ENCODE data around the gene SERINC2.
"Not testable (repeated sequence)": the region's sequence is repeated elsewhere in the genome, so short reads cannot be mapped to it uniquely, and the experiment has no call there.

SERINC2 gene

GRCh38 chr1:31383967-31384366 is 29.0 kb upstream of the SERINC2 start:
- DNase-seq (ENCODE audit: low spot score) = no peak

DNA sequence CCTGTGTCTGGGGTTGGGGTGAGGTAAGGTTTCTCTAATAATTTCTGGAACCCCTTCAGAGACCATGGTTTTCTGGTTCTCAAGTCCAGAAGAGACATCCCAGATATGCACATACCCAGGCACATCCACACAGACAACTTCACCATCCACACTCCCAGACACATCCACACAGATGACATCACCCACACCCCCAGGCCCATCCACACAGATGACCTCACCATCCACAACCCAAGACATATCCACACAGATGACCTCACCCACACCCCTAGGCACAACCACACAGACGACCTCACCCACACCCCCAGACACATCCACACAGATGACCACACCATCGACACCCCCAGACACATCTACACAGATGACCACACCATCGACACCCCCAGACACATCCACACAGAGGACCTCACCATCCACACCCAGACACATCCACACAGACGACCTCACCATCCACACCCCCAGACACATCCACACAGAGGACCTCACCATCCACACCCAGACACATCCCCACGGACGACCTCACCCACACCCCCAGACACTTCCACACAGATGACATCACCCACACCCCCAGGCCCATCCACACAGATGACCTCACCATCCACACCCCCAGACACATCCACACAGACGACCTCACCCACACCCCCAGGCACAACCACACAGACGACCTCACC is 26.3 kb upstream of the SERINC2 start:
- not testable (repeated sequence) for DNase-seq (ENCODE audit: low spot score)

DNA sequence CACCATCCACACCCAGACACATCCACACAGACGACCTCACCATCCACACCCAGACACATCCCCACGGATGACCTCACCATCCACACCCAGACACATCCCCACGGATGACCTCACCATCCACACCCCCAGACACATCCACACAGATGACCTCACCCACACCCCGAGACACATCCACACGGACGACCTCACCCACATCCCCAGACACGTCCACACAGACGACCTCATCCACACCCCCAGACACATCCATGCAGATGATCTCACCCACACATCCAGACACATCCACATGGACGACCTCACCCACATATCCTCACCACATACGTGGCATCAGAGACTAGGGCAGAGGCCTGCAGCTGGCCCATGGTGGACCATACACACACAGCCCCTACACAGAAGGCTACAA is 25.4 kb upstream of the SERINC2 start:
- no peak for DNase-seq (ENCODE audit: low spot score)

GRCh38 chr1:31389616-31390015 is 23.4 kb upstream of the SERINC2 start:
- DNase-seq (ENCODE audit: low spot score) = no peak

DNA sequence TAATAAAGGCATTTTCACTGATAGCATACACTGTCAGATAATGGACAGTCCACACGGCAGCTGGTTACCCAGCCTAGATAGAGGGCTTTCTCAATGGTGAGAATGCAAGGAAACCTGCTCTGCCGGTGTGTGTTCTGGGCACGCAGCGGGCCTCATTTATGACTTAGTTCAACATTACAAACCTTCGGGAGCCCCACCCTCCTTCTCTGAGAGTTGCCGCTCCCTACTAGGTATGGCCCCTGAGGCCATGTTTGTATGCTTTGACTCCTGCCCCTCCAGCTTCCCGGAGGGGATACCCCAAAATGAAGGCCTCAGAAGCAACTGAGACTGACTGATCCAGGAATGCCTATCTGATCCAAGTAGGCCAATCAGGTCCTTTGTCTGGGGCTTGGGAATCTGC is 22.9 kb upstream of the SERINC2 start:
- DNase-seq (ENCODE audit: low spot score) = no peak

GRCh38 chr1:31393463-31393862 is 19.6 kb upstream of the SERINC2 start:
- DNase-seq (ENCODE audit: low spot score) = no peak

GRCh38 chr1:31394584-31395193 is 18.3 kb upstream of the SERINC2 start:
- DNase-seq (ENCODE audit: low spot score) = peak; percentile 89

DNA sequence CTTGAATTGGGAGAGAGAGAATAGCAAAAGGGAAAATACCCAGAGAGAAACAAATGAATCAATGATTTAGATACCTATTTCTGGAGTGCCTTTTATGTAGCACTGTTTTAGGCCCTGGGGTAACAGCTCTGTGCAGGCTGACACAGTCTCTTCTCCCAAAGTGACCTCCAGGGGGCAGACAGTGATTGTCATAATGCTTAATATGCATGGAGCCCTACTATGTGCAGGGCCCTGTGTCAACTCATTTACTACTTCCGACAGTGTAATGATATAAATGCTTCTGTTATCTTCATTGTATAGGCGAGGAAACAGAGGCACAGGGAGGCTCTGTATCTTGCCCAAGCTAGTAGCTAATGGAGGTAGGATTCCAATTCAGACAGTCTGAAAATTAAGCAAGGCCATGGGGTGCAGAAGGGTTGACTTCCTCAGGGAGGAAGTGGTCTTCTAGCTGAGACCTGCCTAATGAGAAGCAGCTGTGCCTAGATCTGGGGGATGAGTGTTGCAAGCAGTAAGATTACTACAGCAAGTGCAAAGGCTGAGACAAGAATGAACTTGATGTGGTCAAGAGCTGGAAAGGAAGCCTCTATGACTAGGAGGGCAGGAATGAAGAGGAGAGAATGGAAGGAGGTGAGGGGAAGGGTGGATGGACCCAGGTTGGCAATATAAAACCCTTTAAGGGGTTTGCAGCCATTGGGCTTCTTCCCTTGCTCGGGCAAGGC is 16.2 kb upstream of the SERINC2 start:
- no peak for DNase-seq (ENCODE audit: low spot score)

- no peak for DNase-seq (ENCODE audit: low spot score)
Observed at GRCh38 chr1:31397360-31398095, 15.5 kb upstream of the SERINC2 start.

GRCh38 chr1:31398246-31398645 is 14.8 kb upstream of the SERINC2 start:
- DNase-seq (ENCODE audit: low spot score) = no peak

DNA sequence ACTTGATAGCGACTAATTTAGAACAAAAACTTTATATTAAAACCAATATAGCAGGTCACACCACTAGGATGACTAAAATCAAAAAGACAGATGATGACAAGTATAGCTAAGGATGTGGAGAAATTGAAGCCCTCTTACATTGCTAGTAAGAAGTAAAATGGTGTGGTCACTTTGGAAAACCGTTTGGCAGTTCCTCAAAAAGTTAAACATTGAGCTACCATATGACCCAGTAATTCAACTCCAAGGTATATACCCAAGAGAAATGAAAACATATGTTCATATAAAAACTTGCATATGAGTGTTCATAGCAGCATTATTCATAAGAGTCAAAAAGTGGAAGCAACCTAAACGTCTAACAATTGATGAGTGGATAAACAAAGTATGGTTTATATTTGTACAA is 13.0 kb upstream of the SERINC2 start:
- no peak for DNase-seq (ENCODE audit: low spot score)

- no peak for DNase-seq (ENCODE audit: low spot score)
Observed at GRCh38 chr1:31400393-31400792, 12.6 kb upstream of the SERINC2 start.

- DNase-seq (ENCODE audit: low spot score) = no peak
Observed at GRCh38 chr1:31401241-31401640, 11.8 kb upstream of the SERINC2 start.

- no peak for DNase-seq (ENCODE audit: low spot score)
Observed at GRCh38 chr1:31405578-31406245, 7.3 kb upstream of the SERINC2 start.

DNA sequence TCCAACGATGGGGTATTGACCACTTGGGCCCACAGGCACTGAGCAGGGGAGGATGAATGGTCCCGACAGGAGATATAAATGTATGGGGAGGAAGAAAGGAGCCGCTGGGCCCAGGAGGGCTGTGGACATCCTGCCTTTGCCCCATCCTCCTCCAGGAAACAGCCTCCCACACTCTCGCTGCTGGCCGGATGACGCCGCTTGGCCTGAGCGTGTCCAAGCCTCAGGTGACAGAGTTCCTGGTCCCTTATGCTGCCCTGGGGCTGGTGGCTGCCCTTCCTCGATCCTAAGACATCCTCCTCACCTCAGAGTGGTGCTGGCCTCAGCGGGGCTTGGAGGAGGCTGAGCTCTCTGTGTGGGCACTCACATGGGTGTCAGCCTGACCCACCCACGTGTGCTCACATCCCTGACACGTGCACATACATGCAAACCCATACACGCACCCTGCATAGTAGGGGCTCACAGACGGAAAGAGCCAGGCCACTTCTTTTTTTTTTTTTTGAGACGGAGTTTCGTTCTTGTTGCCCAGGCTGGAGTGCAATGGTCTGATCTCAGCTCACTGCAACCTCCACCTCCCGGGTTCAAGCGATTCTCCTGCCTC is 5.9 kb upstream of the SERINC2 start:
- no peak for DNase-seq (ENCODE audit: low spot score)

- DNase-seq (ENCODE audit: low spot score) = no peak
Observed at GRCh38 chr1:31408788-31409318, 4.2 kb upstream of the SERINC2 start.

- DNase-seq (ENCODE audit: low spot score) = no peak
Observed at GRCh38 chr1:31409946-31410858, 2.8 kb upstream of the SERINC2 start.

DNA sequence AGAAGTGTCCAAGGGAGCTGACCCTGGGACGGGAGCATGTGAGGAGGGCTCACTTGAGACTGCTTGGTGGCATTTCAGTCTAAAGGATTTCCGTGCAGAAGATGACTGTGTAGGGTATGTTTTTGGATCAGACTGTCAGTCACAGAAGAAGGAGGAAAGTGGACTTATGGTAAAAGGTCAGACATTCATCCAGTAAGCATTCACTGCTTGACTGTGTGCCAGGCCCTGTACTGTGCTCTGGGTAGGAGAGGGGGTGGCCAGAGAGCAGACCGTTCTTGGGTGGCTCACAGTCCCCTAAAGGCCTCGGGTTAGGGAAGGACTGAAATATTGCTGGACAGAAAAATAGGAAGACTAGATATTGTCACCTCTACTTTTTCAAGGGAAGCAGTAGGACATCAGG is 2.1 kb upstream of the SERINC2 start:
- DNase-seq (ENCODE audit: low spot score) = no peak

DNA sequence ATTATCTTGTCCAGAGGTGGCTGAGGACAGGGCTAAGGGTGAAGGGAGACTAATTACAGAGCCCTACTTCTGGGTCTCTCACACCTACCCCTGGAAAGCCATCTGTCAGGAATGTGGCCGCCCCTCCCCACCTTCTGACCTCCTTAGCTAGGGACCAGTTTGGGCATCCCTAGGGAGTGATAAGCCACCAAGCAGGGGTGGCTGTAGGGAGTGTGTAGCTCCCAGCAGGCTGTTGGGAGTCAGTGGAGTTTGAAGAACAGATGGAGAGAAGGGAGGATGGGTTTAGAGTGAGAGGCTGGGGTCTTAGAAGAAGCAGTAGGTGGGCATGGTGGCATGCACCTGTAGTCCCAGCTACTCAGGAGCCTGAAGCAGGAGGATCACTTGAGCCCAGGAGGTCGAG is 808 bp upstream of the SERINC2 start:
- no peak for DNase-seq (ENCODE audit: low spot score)

DNA sequence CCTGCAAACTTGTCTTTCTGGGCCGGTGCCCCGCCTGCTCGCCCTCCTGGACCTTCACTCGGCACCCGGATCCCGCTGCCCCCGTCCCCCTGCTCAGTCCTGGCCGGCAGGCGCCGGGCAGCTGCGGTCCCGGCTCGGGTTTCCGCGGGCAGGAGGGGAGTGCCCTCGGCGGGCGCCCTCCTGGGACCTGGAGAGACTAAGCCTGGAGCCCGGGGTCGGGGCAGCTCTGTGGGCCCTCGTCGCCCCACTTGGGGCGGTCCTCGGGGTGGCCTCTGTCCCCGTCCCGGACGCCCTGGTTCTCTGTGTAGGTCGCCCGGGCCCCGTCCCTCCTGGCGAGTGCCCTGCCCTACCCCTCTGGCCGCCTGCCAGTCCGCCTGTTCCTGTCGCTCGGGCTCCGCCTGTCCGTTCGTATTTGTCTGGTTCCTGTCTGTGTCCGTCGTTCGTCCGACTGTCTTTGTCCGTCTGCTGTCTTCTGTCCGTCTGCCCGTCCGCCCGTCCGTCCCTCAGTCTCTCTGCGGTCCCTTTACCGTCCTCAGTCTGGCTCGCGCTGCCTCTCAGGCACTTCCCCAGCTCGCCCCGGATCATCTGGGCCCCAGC is 490 bp downstream of the SERINC2 start:
- peak; percentile 69 for DNase-seq (ENCODE audit: low spot score)

Data from D341Med (cell line).